ENCODE results near the gene UQCR11. TPM values are rescaled to one million over a fixed set of nuclear protein-coding genes. Genes with fewer than 3 reads are reported as not detected.

The UQCR11 gene
- total RNA-seq, 4 donors from 2014 or later, result 55.0 to 76.8 (median 73.8) TPM

DNA sequence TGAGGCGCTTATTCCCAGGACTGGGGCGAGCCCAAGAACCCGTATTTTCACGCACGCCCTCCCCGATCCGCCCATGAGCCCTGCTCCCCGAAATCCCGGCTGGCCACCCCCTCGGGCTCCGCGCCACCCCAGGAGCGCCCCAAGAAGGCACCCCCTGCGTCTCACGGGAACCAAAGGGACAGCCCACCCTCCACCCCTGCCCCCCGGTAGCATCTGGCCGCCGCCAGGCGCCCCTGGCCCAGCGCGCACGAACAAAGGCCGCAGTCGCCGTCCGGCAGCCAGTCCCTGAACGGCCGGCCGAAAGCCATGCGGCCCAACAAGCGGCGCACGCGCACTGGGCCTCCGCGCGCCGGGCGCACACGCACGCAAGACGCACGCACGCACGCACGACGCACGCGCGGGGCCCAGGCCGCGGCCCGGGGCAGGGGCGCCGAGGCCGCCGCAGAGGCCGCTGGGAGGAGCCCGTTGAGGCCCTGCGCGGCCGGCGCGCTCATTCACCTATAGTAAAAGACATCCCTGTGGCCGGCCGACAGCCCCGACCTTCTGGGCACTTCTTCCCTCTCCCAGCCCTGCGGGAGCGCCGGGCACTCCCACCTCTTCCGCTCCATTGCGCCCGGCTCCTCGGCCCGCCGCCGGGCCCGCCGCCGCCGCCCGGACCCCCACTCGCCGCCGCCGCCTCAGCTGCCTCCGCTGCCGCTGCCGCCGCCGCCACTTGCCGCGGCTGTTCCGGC lies 13.1 kb downstream of the UQCR11 start:
- TF ChIP-seq, protein P1, sequence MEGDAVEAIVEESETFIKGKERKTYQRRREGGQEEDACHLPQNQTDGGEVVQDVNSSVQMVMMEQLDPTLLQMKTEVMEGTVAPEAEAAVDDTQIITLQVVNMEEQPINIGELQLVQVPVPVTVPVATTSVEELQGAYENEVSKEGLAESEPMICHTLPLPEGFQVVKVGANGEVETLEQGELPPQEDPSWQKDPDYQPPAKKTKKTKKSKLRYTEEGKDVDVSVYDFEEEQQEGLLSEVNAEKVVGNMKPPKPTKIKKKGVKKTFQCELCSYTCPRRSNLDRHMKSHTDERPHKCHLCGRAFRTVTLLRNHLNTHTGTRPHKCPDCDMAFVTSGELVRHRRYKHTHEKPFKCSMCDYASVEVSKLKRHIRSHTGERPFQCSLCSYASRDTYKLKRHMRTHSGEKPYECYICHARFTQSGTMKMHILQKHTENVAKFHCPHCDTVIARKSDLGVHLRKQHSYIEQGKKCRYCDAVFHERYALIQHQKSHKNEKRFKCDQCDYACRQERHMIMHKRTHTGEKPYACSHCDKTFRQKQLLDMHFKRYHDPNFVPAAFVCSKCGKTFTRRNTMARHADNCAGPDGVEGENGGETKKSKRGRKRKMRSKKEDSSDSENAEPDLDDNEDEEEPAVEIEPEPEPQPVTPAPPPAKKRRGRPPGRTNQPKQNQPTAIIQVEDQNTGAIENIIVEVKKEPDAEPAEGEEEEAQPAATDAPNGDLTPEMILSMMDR (IDR thresholded peaks at IDR 0.05; ENCODE audit: low read depth), result no peak

GRCh38 chr19:1591421-1592023 lies 13.7 kb downstream of the UQCR11 start:
- TF ChIP-seq, protein P1 (IDR thresholded peaks at IDR 0.05; ENCODE audit: low read depth), result no peak

DNA sequence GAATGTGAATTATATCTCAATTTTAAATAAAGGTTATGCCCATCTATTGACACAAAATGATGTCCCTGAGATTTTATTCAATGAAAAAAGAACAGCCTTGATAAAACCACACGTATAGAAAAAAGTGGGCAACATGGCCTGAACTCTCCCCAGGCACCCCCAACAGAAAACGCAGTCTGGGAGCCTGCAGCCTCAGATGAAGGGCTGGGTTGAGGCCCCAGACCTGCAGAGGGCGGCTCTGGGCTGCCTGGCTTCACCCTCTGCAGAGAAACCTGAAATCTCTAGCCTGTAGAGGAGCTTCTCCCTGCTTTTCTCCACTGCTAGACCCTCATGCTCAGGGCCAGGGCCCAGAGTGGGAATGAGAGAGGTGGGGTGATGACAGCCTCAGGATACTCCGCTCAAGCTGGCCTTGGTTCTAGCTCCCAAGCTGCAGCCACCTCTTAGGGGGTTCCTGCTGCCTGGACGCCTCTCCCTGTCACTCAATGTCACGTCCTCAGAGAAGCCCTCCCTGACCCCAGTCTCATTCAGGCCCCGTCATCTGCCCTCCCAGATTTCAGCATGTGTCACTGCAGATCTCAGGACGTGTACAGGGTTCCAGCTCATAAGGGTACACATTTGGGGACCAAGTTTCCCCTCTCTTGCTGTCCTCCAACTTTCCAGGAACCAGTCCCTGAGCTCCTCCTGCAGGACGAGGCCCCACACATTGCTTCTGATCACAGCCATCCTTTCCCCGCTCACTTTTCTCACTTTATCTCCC lies 14.4 kb downstream of the UQCR11 start:
- TF ChIP-seq, protein P1 (IDR thresholded peaks at IDR 0.05; ENCODE audit: low read depth), result no peak

- TF ChIP-seq, protein P1 (IDR thresholded peaks at IDR 0.05; ENCODE audit: low read depth), result no peak
Observed at GRCh38 chr19:1587872-1588271, 17.4 kb downstream of the UQCR11 start.

DNA sequence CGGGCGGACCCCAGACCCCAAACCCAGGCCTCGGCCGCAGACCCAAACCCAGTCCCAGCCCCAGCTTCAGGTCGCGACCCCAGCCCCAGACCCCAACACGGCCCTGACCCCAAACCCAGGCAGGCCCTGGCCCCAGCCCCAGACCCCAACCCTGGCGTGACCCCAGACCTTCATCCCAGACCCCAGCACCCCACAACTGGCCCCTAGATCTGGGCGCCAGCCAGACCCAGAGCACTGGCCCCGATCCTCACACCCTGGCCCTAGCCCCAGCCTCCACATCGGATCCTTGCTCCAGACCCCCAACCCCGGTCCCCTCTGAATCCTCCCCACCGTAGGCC lies 20.1 kb downstream of the UQCR11 start:
- TF ChIP-seq, protein P1 (IDR thresholded peaks at IDR 0.05; ENCODE audit: low read depth), result no peak

DNA sequence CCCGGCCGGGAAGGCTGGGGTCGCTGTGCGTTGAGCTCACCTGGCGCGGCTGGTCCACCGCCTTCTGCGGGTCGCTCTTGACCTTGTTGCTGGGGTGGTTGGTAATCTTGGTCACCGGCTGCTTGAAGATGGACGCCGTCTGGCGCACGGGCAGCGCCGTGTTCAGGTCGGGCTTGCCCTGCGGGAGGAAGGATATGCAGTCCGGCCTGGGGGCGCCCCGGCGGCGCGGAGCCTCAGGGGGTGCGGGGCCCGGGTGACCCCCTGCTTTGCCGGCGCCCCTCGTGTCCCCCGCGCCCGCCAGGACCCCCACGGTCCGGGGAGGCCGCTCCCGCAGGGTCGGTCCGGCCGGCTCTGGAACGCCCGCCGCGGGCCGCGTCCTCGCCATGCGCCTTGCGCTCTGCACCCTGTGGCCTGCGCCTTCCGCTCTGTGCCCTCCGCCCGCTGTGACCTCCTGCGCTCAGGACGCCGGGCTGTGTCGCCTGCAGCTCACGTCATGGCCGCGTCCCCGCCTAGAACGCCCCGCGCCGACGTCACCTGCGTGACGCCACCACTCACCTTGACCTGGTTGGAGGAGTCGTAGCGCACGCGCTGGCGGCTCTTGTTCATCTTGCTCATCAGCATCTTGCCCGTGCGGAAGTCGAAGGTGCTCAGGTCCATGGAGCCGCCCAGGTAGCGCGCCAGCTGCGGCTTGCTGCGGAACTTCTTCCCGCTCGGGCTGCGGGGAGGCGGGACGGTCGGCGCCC lies 20.6 kb downstream of the UQCR11 start:
- TF ChIP-seq, protein P1 (IDR thresholded peaks at IDR 0.05; ENCODE audit: low read depth), result no peak
